Non-pigmented ciliary epithelial cell (primary cell): ENCODE data around the gene SERPINC1.
"Not testable (repeated sequence)": the region's sequence is repeated elsewhere in the genome, so short reads cannot be mapped to it uniquely, and the experiment has no call there.

Experiments used
- DNase-seq: peaks from one replicate; pipeline ENCODE4 v3.0.0-alpha.2; 2010; ENCODE audit warnings: low read depth

The SERPINC1 gene

GRCh38 chr1:173862769-173863223, 54.3 kb downstream of the SERPINC1 start:
- DNase-seq: no peak

- DNase-seq: not testable (repeated sequence)
These were observed 54.9 kb downstream of the SERPINC1 start for GRCh38 chr1:173862146-173862768.

DNA sequence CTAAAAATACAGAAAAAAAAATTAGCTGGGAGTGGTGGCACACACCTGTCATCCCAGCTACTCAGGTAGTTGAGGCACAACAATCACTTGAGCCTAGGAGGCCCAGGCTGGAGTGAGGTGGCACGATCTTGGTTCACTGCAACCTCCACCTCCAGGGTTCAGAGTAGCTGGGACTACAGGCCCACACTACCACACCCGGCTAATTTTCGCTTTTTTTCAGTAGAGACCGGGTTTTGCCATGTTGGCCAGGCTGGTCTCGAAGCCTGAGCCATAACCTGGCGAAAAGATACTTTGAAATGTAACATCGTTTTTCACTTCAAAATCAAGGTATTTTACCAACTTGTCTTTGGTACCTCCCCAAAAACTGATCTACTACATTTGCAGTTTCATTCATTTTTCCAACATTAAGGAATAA, 55.4 kb downstream of the SERPINC1 start:
- no peak for DNase-seq

DNA sequence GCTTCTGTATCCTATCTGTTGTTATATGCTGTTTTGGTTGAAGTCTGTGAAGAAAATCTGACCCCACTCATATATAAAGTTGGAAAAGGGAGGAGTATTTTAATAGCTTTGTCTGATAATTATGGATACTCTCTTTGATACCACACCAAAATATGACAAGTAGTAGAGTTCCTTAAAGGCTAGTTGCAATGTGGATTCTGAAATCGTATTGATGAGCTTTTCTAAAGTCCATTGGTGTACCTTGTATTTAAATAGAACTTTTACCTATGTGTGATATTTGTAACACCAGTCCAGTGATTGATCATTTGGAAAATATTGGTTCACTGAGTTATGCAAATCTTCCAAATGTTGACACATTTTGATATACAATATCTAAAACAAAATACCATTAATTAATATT, 57.1 kb downstream of the SERPINC1 start:
- no peak for DNase-seq

- DNase-seq: not testable (repeated sequence)
These were observed 57.6 kb downstream of the SERPINC1 start for GRCh38 chr1:173859547-173859946.

GRCh38 chr1:173857363-173857917, 59.7 kb downstream of the SERPINC1 start:
- DNase-seq: no peak

DNA sequence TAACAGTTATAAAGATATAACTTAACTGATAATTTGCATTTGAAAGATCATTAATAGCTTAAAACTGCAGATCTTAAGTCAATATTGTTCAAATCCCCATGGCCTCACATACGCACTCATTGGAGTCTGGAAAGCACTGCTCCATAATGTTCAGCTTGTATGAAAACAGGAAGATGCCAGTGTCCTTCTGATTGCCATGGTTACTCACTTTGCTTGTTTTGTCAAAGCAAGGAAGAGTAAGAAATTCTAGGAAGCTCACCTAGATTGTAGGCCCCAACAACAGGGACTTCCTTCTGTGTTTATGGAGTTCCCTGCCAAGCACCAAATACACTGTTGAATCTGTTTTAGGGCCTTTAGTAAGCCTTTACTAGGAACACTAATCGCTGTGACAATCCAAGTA, 60.2 kb downstream of the SERPINC1 start:
- DNase-seq: no peak

- no peak for DNase-seq
These were observed 61.1 kb downstream of the SERPINC1 start for GRCh38 chr1:173856014-173856413.
